ENCODE data around the gene GARIN3.

GARIN3 gene

GRCh38 chr5:157161996-157162395, 4.1 kb downstream of the GARIN3 start:
- no peak for TF ChIP-seq TAF1 (IDR thresholded peaks at IDR 0.05; ENCODE audit: borderline replicate concordance, low read depth, low read length)
- TF ChIP-seq POLR2A (IDR thresholded peaks at IDR 0.05; ENCODE audit: low read depth, low read length), result no peak
- no peak for TF ChIP-seq POLR2AphosphoS5 (IDR thresholded peaks at IDR 0.05; ENCODE audit: low read depth, low read length)
- no peak for FAIRE-seq
- no peak for DNase-seq (ENCODE audit: insufficient read length)

- DNase-seq (ENCODE audit: insufficient read length) (no peak), FAIRE-seq (peak; percentile 69)
- TF ChIP-seq TAF1 (IDR thresholded peaks at IDR 0.05; ENCODE audit: borderline replicate concordance, low read depth, low read length), result no peak
- no peak for TF ChIP-seq POLR2AphosphoS5 (IDR thresholded peaks at IDR 0.05; ENCODE audit: low read depth, low read length)
- TF ChIP-seq POLR2A (IDR thresholded peaks at IDR 0.05; ENCODE audit: low read depth, low read length), result no peak
Measured at GRCh38 chr5:157160001-157160400, 6.1 kb downstream of the GARIN3 start.

- FAIRE-seq, result no peak
- DNase-seq (ENCODE audit: insufficient read length), result no peak
- no peak for TF ChIP-seq TAF1 (IDR thresholded peaks at IDR 0.05; ENCODE audit: borderline replicate concordance, low read depth, low read length)
- TF ChIP-seq POLR2AphosphoS5 (IDR thresholded peaks at IDR 0.05; ENCODE audit: low read depth, low read length), result no peak
- no peak for TF ChIP-seq POLR2A (IDR thresholded peaks at IDR 0.05; ENCODE audit: low read depth, low read length)
Measured at GRCh38 chr5:157159209-157159751, 6.8 kb downstream of the GARIN3 start.

- no peak for TF ChIP-seq TAF1 (IDR thresholded peaks at IDR 0.05; ENCODE audit: borderline replicate concordance, low read depth, low read length)
- TF ChIP-seq POLR2A (IDR thresholded peaks at IDR 0.05; ENCODE audit: low read depth, low read length), result no peak
- no peak for TF ChIP-seq POLR2AphosphoS5 (IDR thresholded peaks at IDR 0.05; ENCODE audit: low read depth, low read length)
- FAIRE-seq (no peak), DNase-seq (ENCODE audit: insufficient read length) (no peak)
Measured at GRCh38 chr5:157157293-157157891, 8.7 kb downstream of the GARIN3 start.

GRCh38 chr5:157155297-157155696, 10.8 kb downstream of the GARIN3 start:
- TF ChIP-seq POLR2A (IDR thresholded peaks at IDR 0.05; ENCODE audit: low read depth, low read length), result no peak
- TF ChIP-seq POLR2AphosphoS5 (IDR thresholded peaks at IDR 0.05; ENCODE audit: low read depth, low read length), result no peak
- no peak for TF ChIP-seq TAF1 (IDR thresholded peaks at IDR 0.05; ENCODE audit: borderline replicate concordance, low read depth, low read length)
- DNase-seq (ENCODE audit: insufficient read length) (no peak), FAIRE-seq (no peak)

GRCh38 chr5:157150995-157151394, 15.1 kb downstream of the GARIN3 start:
- FAIRE-seq, result peak; percentile 9
- no peak for TF ChIP-seq POLR2AphosphoS5 (IDR thresholded peaks at IDR 0.05; ENCODE audit: low read depth, low read length)
- TF ChIP-seq TAF1 (IDR thresholded peaks at IDR 0.05; ENCODE audit: borderline replicate concordance, low read depth, low read length), result no peak
- TF ChIP-seq POLR2A (IDR thresholded peaks at IDR 0.05; ENCODE audit: low read depth, low read length), result no peak
- no peak for DNase-seq (ENCODE audit: insufficient read length)

- TF ChIP-seq POLR2AphosphoS5 (IDR thresholded peaks at IDR 0.05; ENCODE audit: low read depth, low read length), result no peak
- no peak for TF ChIP-seq TAF1 (IDR thresholded peaks at IDR 0.05; ENCODE audit: borderline replicate concordance, low read depth, low read length)
- no peak for TF ChIP-seq POLR2A (IDR thresholded peaks at IDR 0.05; ENCODE audit: low read depth, low read length)
- no peak for DNase-seq (ENCODE audit: insufficient read length)
- peak; percentile 92 for FAIRE-seq
Measured at GRCh38 chr5:157148734-157149615, 17.1 kb downstream of the GARIN3 start.

- no peak for TF ChIP-seq POLR2AphosphoS5 (IDR thresholded peaks at IDR 0.05; ENCODE audit: low read depth, low read length)
- TF ChIP-seq TAF1 (IDR thresholded peaks at IDR 0.05; ENCODE audit: borderline replicate concordance, low read depth, low read length), result peak; percentile 34; the same call in 1 of the 2 replicates
- TF ChIP-seq POLR2A (IDR thresholded peaks at IDR 0.05; ENCODE audit: low read depth, low read length), result 0 out of 2 replicates have a peak, but pooled peaks have one; percentile 31
- peak; percentile 46 for FAIRE-seq
- DNase-seq (ENCODE audit: insufficient read length), result peak; percentile 32
Measured at GRCh38 chr5:157143127-157143971, 22.7 kb downstream of the GARIN3 start.

GRCh38 chr5:157142317-157143126, 23.5 kb downstream of the GARIN3 start, which contains the start of gene MED7:
MED7 (minus strand) TSS chr5:157142865; CDS start chr5:157139431, 3,434 bp downstream.
- peak; percentile 99 for FAIRE-seq
- TF ChIP-seq TAF1 (IDR thresholded peaks at IDR 0.05; ENCODE audit: borderline replicate concordance, low read depth, low read length), result peak; percentile 78
- TF ChIP-seq POLR2AphosphoS5 (IDR thresholded peaks at IDR 0.05; ENCODE audit: low read depth, low read length), result peak; percentile 86
- TF ChIP-seq POLR2A (IDR thresholded peaks at IDR 0.05; ENCODE audit: low read depth, low read length), result peak; percentile 91
- DNase-seq (ENCODE audit: insufficient read length), result peak; percentile 87

GRCh38 chr5:157137691-157138090, 28.4 kb downstream of the GARIN3 start:
- FAIRE-seq, result no peak
- no peak for TF ChIP-seq POLR2AphosphoS5 (IDR thresholded peaks at IDR 0.05; ENCODE audit: low read depth, low read length)
- no peak for TF ChIP-seq POLR2A (IDR thresholded peaks at IDR 0.05; ENCODE audit: low read depth, low read length)
- TF ChIP-seq TAF1 (IDR thresholded peaks at IDR 0.05; ENCODE audit: borderline replicate concordance, low read depth, low read length), result no peak
- DNase-seq (ENCODE audit: insufficient read length), result no peak

Measured in GM12892 (cell line).